AG09319 (cell line): ENCODE results near the gene GUCA1A.
A peak's percentile ranks its signal among the peaks of the same experiment; 100 is the strongest.

ENCODE experiments used
- DNase-seq: peaks from one replicate; pipeline ENCODE4 v3.0.0-alpha.2; 2010; ENCODE audit warnings: low read depth; ENCODE audit errors: extremely low read depth
- CTCF ChIP-seq: IDR thresholded peaks from 2 replicates; pipeline ENCODE4 v1.5.1; 2011; ENCODE audit warnings: low read depth, mild to moderate bottlenecking, inconsistent platforms, low read length, moderate library complexity

The GUCA1A gene

GRCh38 chr6:42156638-42157037, 16.5 kb upstream of the GUCA1A start:
- no peak for TF ChIP-seq CTCF

GRCh38 chr6:42158011-42158410, 15.2 kb upstream of the GUCA1A start:
- no peak for TF ChIP-seq CTCF
- DNase-seq: peak; percentile 39

More at GRCh38 chr6:42156638-42157037, 16.5 kb upstream of the GUCA1A start:
- no peak for DNase-seq

- no peak for DNase-seq
- no peak for TF ChIP-seq CTCF
Measured at GRCh38 chr6:42158631-42159030, 14.5 kb upstream of the GUCA1A start.

- TF ChIP-seq CTCF: no peak
Measured at GRCh38 chr6:42159431-42160024, 13.6 kb upstream of the GUCA1A start.

GRCh38 chr6:42162384-42162783, 10.8 kb upstream of the GUCA1A start:
- DNase-seq: no peak
- no peak for TF ChIP-seq CTCF

More at GRCh38 chr6:42159431-42160024, 13.6 kb upstream of the GUCA1A start:
- no peak for DNase-seq

- no peak for DNase-seq
- TF ChIP-seq CTCF: no peak
Measured at GRCh38 chr6:42162812-42163211, 10.4 kb upstream of the GUCA1A start.

- DNase-seq: no peak
- no peak for TF ChIP-seq CTCF
Measured at GRCh38 chr6:42163981-42164380, 9.2 kb upstream of the GUCA1A start.
